ENCODE data around the gene CYP4F3. TPM values are rescaled to one million over a fixed set of nuclear protein-coding genes. Genes with fewer than 3 reads are reported as not detected.

Gene CYP4F3
- total and polyA plus RNA-seq, 2 of the 13 experiments (the other 11 are each of a cell fraction or from before 2014, with no cell fraction given) = 17.8 to 22.8 TPM

DNA sequence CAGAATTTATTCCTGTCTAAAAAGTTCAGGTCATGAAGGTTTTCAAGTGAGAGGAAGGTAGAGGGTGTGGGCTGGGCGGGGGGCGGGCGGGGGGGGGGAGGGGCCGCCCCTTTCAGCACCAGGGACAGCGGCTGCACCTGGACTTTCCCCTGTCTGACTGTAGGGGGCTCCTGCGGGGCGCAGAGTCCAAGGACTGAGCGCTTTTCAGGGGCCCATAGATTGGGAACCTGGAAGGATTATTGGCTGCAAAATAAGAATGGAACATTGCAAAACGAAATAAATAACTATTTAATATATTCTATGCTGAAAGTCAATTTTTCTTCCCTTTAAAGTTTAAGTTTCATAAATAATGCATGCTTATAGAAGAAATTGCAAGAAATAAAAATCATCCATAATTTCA lies 8.9 kb upstream of the CYP4F3 start (continued):
- TF ChIP-seq TCF12 (IDR thresholded peaks at IDR 0.05) (no peak), TCF12 (CRISPR knock-in tag; IDR thresholded peaks at IDR 0.05) (no peak), ZNF326 (CRISPR knock-in tag; IDR thresholded peaks at IDR 0.05; ENCODE audit: borderline replicate concordance) (no peak), NR2F6 (IDR thresholded peaks at IDR 0.05) (no peak), NR2F6 (CRISPR knock-in tag; IDR thresholded peaks at IDR 0.05) (no peak), HMG20A (CRISPR knock-in tag; IDR thresholded peaks at IDR 0.05; ENCODE audit: borderline replicate concordance) (no peak), BRCA1 (CRISPR knock-in tag; IDR thresholded peaks at IDR 0.05) (peak; percentile 90; the same call in 1 of the 2 replicates), ZNF33B (CRISPR knock-in tag; IDR thresholded peaks at IDR 0.05) (no peak), AHR (CRISPR knock-in tag; IDR thresholded peaks at IDR 0.05) (no peak), FOSL2 (CRISPR knock-in tag; IDR thresholded peaks at IDR 0.05) (peak; percentile 44; the same call in 1 of the 2 replicates), HMGA1 (CRISPR knock-in tag; conservative IDR thresholded peaks at IDR 0.05) (no peak), THYN1 (CRISPR knock-in tag; IDR thresholded peaks at IDR 0.05; ENCODE audit: borderline replicate concordance, low read depth) (no peak), BORCS8-MEF2B (CRISPR knock-in tag; IDR thresholded peaks at IDR 0.05) (peak; percentile 67; the same call in 1 of the 2 replicates), FOXA3 (CRISPR knock-in tag; IDR thresholded peaks at IDR 0.05) (0 out of 2 replicates have a peak, but pooled peaks have one; percentile 32), JUN (CRISPR knock-in tag; IDR thresholded peaks at IDR 0.05) (no peak), NR2F1 (CRISPR knock-in tag; IDR thresholded peaks at IDR 0.05) (no peak), HOXD1 (CRISPR knock-in tag; IDR thresholded peaks at IDR 0.05) (no peak), NCOA2 (CRISPR knock-in tag; IDR thresholded peaks at IDR 0.05) (peak; percentile 41; the same call in 1 of the 2 replicates), ZNF256 (CRISPR knock-in tag; conservative IDR thresholded peaks at IDR 0.05) (peak; percentile 80; the same call in 1 of the 2 replicates)
- TF ChIP-seq, protein P1, sequence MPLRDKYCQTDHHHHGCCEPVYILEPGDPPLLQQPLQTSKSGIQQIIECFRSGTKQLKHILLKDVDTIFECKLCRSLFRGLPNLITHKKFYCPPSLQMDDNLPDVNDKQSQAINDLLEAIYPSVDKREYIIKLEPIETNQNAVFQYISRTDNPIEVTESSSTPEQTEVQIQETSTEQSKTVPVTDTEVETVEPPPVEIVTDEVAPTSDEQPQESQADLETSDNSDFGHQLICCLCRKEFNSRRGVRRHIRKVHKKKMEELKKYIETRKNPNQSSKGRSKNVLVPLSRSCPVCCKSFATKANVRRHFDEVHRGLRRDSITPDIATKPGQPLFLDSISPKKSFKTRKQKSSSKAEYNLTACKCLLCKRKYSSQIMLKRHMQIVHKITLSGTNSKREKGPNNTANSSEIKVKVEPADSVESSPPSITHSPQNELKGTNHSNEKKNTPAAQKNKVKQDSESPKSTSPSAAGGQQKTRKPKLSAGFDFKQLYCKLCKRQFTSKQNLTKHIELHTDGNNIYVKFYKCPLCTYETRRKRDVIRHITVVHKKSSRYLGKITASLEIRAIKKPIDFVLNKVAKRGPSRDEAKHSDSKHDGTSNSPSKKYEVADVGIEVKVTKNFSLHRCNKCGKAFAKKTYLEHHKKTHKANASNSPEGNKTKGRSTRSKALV (CRISPR knock-in tag; IDR thresholded peaks at IDR 0.05) = no peak
- TF ChIP-seq, protein P2, sequence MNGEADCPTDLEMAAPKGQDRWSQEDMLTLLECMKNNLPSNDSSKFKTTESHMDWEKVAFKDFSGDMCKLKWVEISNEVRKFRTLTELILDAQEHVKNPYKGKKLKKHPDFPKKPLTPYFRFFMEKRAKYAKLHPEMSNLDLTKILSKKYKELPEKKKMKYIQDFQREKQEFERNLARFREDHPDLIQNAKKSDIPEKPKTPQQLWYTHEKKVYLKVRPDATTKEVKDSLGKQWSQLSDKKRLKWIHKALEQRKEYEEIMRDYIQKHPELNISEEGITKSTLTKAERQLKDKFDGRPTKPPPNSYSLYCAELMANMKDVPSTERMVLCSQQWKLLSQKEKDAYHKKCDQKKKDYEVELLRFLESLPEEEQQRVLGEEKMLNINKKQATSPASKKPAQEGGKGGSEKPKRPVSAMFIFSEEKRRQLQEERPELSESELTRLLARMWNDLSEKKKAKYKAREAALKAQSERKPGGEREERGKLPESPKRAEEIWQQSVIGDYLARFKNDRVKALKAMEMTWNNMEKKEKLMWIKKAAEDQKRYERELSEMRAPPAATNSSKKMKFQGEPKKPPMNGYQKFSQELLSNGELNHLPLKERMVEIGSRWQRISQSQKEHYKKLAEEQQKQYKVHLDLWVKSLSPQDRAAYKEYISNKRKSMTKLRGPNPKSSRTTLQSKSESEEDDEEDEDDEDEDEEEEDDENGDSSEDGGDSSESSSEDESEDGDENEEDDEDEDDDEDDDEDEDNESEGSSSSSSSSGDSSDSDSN (CRISPR knock-in tag; IDR thresholded peaks at IDR 0.05) = no peak
- TF ChIP-seq, protein P3, sequence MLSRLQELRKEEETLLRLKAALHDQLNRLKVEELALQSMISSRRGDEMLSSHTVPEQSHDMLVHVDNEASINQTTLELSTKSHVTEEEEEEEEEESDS (CRISPR knock-in tag; IDR thresholded peaks at IDR 0.05; ENCODE audit: borderline replicate concordance) = no peak
- TF ChIP-seq, protein P4, sequence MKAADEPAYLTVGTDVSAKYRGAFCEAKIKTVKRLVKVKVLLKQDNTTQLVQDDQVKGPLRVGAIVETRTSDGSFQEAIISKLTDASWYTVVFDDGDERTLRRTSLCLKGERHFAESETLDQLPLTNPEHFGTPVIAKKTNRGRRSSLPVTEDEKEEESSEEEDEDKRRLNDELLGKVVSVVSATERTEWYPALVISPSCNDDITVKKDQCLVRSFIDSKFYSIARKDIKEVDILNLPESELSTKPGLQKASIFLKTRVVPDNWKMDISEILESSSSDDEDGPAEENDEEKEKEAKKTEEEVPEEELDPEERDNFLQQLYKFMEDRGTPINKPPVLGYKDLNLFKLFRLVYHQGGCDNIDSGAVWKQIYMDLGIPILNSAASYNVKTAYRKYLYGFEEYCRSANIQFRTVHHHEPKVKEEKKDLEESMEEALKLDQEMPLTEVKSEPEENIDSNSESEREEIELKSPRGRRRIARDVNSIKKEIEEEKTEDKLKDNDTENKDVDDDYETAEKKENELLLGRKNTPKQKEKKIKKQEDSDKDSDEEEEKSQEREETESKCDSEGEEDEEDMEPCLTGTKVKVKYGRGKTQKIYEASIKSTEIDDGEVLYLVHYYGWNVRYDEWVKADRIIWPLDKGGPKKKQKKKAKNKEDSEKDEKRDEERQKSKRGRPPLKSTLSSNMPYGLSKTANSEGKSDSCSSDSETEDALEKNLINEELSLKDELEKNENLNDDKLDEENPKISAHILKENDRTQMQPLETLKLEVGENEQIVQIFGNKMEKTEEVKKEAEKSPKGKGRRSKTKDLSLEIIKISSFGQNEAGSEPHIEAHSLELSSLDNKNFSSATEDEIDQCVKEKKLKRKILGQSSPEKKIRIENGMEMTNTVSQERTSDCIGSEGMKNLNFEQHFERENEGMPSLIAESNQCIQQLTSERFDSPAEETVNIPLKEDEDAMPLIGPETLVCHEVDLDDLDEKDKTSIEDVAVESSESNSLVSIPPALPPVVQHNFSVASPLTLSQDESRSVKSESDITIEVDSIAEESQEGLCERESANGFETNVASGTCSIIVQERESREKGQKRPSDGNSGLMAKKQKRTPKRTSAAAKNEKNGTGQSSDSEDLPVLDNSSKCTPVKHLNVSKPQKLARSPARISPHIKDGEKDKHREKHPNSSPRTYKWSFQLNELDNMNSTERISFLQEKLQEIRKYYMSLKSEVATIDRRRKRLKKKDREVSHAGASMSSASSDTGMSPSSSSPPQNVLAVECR (CRISPR knock-in tag; IDR thresholded peaks at IDR 0.05; ENCODE audit: borderline replicate concordance) = no peak

Measured in HepG2 (cell line).